Jurkat, Clone E6-1 (cell line): ENCODE results near the gene PPCDC. TPM values are rescaled to one million over a fixed set of nuclear protein-coding genes. Genes with fewer than 3 reads are reported as not detected.

Source experiments
- DNase-seq: peaks from one replicate; pipeline ENCODE4 v3.0.0-alpha.2; 2011; ENCODE audit warnings: low read depth, low spot score
- H3K4me3 ChIP-seq: 2 replicates; pipeline ENCODE4 v1.5.1; 2011; ENCODE audit warnings: mild to moderate bottlenecking, low read length, control low read depth, moderate library complexity
- polyA plus RNA-seq: library from polyadenylated mRNA; unstranded; fragments of >200 nt; gene quantifications from one replicate; pipeline ENCODE4 v1.2.1, GENCODE V29; 2012; ENCODE audit warnings: missing spikeins; ENCODE audit not compliant: insufficient read length, insufficient read depth

Gene PPCDC, protein sequence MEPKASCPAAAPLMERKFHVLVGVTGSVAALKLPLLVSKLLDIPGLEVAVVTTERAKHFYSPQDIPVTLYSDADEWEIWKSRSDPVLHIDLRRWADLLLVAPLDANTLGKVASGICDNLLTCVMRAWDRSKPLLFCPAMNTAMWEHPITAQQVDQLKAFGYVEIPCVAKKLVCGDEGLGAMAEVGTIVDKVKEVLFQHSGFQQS
- polyA plus RNA-seq: 22.0 TPM

DNA sequence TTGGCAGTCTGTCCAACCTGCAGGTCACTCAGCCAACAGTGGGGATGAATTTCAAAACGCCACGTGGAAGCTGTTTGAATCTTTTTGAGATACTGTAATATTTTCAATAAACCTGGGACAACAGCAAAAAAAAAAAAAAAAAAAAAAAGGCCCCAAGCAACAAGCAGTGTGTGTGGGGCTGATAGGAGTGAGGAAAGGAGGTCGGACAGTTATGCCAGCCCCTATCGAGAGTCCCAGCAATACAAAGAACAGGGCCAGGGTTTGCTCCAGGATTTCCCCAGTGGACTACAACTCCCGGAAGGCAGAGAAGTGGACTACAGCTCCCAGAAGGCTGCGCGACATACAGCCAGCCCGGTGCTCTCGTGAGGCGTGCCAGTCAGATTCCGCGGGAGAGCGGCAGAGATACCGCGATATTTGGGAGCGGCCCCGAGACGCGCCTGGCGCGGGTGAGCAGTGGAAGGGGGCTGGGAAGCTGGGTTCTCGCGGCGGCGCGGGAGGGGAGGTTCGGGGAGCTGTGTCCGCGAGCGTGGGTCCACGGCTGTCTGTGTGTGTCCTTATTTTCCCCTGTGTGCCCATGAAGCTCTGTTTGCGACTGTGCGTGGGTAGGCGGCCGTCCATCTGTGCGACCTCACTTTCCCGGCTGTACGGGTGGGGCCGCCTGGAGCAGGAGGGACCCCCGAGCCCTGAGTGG is at the start of gene PPCDC:
Gene PPCDC, plus strand, starts transcription at position 410 of the 691 bp plus-strand sequence. CDS start 4,729 bp downstream, outside the sequence.
- DNase-seq: peak; percentile 94
- H3K4me3 ChIP-seq: peak within 1 kb of the TSS; percentile 97

DNA sequence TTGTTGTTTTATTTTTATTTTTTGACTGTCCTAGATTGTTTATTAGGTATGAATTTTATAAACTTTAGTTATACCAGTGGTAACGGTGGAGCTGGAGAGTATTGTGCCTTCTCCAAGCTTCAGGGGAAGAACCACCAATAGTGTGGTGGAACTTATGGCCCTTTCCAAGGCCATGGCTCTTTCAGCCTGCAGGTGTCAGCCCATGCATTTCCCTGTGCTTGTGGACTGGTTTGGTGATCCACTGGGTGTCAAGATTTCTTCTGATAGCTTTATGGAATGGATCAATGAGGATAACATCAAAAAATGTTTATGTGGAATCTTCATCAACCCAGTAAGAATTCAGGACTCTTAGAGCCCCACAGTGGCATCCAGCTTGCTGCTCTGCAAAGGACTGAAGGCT is 47.2 kb upstream of the PPCDC start:
- no peak overlapping the region for H3K4me3 ChIP-seq
- no peak for DNase-seq

DNA sequence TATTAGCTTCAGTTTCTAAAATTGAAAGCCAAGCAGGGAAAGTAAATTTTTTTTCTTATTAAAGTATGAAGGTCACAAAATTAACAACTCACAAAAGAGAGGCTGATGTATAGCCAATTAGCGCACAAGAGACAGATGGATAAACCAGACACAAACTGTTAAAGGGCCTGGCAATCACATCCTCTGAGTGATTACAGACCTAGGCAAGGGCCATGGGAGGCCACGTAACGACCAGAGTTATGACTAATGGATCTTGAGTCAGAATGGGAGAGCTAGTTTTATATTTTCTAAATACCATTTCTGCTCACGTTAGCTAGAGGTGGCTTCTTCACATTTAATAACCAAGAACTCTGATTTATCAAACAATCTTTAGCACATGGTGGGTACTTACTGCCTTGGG is 45.8 kb upstream of the PPCDC start:
- DNase-seq: no peak
- H3K4me3 ChIP-seq: no peak overlapping the region

DNA sequence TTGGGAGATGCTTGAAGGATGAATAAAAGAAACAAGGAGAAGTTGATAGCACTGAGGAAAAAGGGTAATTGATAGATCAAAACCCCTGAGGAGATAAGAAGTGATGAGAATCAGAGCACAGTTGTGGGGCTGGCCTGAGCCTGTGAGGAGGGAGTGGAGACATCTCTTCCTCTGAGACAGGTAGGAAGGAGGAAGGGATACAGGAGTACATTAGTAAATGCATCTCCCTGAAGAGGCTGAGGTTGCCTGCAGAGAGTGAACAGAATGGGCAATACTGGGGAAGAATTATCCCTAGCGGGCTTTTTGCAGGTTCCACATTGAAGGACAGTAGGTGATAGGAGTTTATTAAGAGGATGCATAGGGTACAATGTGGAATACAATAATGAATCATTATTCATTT is 45.3 kb upstream of the PPCDC start:
- H3K4me3 ChIP-seq: no peak overlapping the region
- no peak for DNase-seq

DNA sequence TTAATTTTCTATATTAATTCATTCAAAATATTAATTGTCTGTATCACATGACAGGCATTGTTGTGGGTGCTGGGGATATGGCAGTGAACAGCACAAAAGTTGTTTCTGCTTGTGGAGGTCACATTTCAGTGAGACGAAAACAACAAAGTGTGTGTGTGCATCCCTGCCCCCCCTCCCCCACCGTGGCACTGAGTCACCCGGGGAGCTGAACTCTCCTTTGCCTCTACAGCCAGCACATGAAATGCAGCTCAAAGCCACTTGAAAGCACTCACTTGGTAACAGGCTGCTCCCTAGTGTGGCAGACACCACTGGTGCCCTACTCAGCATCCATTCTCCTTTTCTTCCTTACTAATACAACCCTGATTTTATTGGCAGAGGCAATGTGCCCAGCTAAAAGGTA is 44.9 kb upstream of the PPCDC start:
- no peak overlapping the region for H3K4me3 ChIP-seq
- peak; percentile 34 for DNase-seq

DNA sequence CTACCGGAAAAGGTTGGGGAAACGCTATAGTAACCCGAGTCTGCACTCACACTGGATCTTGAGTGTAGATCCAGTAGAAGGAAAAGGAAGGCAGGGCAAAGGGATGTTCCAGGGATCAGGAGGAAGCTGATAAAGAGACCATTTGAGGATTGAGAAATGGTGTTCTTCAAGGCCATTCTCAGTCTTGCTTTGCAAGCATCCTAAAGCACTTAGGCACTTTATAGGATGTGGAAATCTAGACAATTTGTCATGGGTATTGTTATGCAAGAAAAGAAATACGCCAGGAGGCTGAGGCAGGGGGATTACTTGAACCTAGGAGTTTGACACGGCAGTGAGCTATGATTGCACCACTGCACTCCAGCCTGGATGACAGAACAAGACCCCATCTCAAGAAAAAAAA is 41.2 kb upstream of the PPCDC start:
- no peak for DNase-seq
- no peak overlapping the region for H3K4me3 ChIP-seq

DNA sequence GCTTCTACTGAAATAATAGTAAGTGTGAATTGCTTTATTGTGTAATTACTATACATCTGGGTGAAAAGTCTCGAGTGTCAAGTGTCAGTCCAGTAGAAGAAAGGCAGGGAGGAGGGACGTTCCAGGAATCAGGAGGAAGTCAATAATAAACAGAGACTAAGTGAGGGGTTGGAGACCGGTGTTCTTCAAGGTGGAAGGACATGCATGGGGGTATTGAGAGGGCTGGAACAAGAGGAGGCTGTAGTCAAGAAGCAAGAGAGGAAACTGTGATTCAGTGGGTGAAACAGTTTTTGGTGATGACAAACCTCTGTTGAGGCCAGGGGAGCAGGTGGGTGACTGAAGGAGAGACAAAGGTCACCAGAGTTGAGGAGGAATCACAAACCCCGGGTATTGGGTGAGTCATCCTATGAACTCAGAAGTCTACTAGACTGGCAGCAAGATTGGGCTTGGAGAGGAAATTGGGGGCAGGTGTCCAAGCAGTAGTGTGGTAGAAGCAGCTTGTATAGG is 39.6 kb upstream of the PPCDC start:
- DNase-seq: no peak
- no peak overlapping the region for H3K4me3 ChIP-seq

DNA sequence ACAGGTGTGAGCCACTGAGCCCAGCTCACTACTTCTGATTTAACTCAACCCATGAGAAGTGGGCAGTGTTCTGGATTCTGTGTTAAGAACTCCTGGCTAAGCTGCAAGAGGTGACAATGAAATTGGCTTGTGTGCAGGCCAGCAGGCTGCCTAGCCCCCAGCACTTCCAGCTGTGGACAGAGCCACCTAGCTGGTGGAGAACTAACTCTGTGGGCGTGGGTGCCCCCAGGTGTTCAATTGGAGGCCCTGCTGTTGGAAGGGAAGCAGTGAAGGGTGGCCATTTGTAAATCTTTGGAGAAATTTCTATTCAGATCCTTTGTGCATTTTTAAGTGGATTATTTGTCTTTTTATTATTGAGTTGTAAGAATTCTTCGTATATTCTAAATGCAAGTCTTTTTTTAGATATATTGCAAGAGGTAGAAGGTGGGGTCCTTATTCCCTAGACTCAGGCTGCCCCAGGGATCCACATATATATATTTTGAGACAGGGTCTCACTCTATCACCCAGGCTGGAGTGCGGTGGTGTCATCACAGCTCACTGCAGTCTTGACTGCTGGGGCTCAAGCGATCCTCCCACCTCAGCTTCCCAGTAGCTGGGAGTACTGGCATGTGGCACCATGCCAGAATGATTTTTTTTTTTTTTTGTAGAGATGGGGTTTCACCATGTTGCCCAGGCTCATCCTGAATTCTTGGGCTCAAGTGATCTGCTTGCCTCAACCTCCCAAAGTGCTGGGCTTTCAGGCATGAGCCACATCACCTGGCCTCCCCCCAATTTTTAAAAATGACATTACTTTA is 35.2 kb upstream of the PPCDC start:
- DNase-seq: peak; percentile 35
- no peak overlapping the region for H3K4me3 ChIP-seq

DNA sequence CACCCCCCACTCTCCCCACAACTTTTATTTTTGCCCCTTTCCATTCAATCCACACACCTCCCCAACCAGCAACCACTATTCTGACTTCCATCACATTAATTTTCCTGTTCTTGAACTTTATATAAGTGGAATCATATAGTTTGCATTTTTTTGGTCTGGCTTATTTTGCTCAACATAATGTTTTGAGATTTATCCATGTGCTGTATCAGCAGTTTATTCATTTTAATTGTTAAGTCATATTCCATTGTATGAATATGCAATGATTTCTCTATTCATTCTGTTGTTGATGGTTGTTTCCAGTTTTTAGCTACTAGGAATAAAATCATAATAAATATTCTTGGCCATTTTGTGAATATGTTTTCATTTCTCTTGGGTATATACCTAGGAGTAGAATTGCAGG is 33.9 kb upstream of the PPCDC start:
- no peak overlapping the region for H3K4me3 ChIP-seq
- DNase-seq: no peak

DNA sequence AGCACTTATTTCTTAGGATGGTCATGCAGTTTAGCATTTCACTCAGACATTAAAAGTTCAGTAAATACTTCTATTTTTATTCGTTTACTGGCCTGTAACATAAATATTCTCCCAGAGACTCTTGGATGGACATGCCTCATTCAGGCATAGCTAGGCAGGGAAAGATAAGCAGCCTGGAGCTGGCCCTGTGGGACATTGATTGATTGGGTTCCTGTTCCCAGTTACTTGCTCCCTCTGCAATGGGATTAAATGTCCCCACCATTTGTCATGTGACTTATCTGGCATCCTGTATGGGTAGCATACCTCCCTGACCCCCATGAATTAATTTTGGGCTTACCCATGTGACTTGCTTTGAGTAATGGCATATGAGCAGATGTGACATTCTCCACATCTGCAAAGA is 30.8 kb upstream of the PPCDC start:
- DNase-seq: no peak
- H3K4me3 ChIP-seq: no peak overlapping the region

DNA sequence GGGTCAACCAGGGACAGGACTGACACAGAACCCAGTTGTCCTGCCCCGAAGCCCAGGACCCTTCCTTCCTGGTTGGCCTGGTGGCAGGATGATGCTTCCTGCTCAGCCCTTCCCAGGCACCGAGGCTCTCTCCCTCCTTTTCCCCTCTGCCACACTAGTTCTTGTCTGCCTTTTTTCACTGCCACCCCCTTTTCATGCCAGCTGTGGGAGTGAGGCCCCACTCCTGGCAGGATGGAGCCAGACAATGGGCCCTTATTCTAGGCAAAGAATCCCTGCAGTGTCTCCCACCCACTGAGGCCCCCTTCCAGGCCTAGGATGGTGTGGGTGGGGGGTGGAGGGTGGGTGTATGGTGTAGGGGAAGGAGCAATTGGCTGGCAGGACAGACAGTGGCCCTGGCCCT is 29.2 kb upstream of the PPCDC start:
- no peak for DNase-seq
- H3K4me3 ChIP-seq: no peak overlapping the region

DNA sequence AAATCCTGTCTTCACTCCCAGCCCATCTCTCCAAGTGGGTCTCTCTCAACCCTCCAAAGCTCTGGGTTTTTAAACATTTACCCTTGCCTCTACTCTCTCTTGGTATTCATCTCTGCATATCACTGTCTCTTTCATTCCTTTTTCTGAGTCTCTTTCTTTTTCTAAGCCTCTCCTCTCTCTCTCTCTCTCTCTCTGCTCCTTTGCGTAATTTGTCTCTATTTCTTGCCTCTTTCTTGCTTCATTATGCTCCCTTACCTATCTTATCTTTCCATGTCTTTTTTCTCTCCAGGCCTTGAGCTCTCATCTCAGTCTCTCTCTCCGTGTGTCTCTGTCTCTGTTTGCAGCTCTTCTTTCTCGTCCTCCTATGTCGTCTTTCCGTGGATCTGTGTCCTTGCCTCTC is 28.7 kb upstream of the PPCDC start:
- no peak for DNase-seq
- no peak overlapping the region for H3K4me3 ChIP-seq

DNA sequence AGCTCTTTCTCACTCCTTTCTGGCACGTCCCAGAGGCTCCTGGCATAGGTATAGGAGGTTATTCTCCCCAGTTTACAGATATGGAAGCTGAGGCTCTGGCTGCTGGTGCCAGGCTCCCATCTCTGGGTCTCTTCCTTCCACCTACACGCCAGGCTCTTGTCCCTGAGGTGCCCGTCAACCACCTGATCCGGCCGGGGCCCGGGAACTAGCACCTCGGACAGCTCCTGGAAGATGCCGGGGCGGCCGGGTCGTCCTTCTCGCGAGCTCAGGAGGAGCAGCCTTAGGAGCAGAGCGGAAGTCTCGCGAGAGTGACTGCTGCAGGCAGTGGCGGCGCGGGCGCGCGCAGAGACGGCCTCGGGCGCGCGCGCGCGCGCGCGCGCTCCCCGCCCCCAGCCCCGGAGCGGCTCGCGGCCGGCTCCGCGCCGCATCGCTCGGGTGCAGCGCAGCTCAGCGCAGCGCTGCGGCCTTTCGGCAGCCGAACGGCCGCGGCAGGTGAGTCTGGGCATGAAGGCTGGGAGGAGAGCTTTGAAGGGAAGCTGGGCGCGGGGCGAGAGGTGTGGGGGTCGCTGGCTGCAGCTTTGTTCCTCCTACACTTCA is 28.1 kb upstream of the PPCDC start, which contains the start of gene SCAMP5:
Gene SCAMP5, plus strand, starts transcription at position 382 of the 597 bp plus-strand sequence. CDS start 16,277 bp downstream, outside the sequence.
- DNase-seq: peak; percentile 95

DNA sequence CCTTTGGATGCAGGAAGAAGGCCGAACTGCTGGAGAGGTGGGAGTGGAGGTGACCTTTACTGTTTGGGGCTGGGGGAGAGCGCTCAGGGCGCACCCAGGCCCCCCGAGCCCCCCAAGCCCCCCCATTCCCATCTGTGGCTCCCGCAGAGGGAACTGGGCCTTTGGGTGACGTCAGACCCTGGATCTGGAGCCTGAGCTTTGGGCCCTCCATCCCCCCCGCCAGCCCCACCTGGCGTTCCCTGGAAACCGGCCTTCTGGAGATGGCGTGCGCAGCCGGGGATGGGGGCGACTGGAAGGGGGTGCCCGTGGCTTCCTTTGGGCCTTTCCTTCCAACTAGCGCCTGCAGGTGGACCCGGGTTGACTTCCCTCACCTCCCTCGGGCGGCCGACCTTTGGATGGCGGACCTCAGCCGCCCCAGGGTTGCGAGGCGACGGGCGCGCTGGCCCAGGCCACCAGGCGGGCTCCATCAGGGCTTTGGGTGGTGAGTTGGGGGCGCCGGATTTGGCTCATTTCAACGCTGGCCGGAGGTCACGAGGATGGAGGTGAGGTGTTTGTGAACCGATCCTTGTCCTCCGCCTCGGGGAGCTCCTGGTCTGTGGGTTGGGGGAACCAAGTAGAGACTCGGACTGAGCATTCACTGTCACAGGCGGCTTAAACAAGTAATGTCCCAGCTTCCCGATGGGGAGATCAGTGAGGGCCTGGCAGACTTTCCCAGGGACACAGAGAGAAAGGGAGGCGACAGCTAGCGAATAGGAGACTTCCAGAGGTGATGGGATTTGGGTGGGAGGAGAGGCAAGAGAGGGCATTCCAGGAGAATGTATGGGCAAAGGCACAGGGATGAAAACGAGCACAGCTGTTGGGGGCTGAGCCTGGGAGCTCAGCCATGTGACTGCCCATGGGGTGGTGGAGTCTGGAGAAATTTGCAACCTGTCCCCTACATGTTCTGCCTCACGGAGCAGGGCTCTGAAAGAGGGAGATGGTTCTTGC is 27.3 kb upstream of the PPCDC start:
- peak overlapping the region; percentile 68 for H3K4me3 ChIP-seq
- no peak for DNase-seq

More for the DNA sequence above, 28.1 kb upstream of the PPCDC start, which contains the start of gene SCAMP5:
- peak within 1 kb of the TSS; percentile 68 for H3K4me3 ChIP-seq

DNA sequence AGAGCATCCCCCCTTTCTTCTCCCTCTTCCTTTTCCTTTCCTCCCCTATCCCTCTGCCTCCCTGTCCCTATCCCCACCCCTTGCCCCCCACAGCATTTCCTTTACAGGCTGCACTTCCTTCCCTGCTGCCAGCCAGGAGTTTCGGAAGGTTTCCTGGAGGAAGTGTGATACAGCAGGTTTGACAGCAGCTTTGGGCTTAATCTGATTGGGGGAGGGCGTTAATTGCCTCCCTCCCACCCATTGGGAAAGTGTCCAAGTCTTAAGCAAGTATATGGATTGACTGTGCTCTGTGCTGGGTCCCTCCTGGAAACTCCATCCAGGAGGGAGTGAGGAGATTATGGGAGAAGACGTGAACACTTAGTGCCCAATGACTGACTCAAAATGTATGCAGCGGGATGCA is 26.2 kb upstream of the PPCDC start:
- no peak for DNase-seq
- no peak overlapping the region for H3K4me3 ChIP-seq

DNA sequence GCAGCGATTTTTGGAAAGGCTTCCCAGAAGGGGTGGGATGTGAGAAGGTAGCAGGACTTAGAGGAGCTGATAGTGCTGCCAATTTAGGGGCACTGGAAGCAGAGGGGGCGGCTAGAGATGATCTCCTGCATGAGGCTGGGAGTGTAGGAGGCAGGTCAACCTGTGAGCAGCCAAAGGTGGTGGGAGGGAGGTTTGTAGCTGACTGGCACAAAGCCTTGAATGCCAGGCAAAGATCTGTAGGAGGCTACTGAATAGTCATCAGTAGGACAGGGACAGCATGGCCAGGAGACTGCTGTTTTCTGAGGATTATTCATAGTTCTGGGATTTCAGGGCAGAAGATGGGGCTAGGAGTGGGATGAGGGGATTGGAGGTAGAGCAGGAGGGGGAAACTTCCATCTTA is 25.8 kb upstream of the PPCDC start:
- H3K4me3 ChIP-seq: no peak overlapping the region
- no peak for DNase-seq

DNA sequence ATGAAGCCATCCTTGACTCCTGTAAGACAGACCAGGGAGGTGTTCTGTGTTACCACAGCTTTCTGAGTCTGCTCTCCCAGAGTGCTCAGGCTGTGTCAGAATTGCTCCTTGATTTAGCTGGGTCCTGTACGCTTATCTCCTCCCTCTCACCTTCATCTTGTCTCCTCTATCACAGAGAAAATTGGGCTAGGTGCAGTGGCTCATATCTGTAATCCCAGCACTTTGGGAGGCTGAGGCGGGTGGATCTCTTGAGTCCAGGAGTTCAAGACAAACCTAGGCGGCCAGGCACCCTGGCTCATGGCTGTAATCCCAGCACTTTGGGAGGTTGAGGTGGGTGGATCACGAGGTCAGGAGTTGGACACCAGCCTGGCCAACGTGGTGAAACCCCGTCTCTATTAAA is 22.1 kb upstream of the PPCDC start:
- no peak overlapping the region for H3K4me3 ChIP-seq
- no peak for DNase-seq

DNA sequence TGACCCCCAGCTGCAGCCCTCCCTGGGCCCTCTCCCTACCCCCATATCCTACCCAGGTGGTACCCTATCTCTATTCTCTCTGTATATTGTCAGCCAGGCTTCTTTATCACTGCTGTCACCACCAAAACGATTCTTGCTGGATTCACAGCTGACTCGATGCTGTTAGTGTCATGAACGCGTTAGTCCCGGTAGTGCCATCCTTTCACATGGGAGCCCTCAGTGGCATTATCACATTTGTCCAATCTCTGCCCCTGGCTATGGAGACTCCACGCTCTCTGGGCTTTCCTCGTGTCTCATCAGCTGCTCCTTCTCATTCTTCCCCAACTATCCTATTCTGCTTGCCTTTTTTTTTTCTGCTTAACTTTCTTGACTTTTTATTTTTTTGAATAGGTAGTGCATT is 21.0 kb upstream of the PPCDC start:
- H3K4me3 ChIP-seq: no peak overlapping the region
- DNase-seq: no peak
